ENCODE measurements around the gene GRB7. TPM values are rescaled to one million over a fixed set of nuclear protein-coding genes. Genes with fewer than 3 reads are reported as not detected.

GRB7 gene
- polyA plus RNA-seq, 2 of the 4 experiments (the other 2 are of a cell fraction): 5.9 to 10.1 TPM

- no peaks in the 10 kb centered on the region for H3K4me1 ChIP-seq
- H3K9me3 ChIP-seq: no peaks in the 10 kb centered on the region
- H3K4me2 ChIP-seq: no peak overlapping the region
- TF ChIP-seq TFCP2L1 (CRISPR knock-in tag; IDR thresholded peaks at IDR 0.05) (no peak), SMC3 (IDR thresholded peaks at IDR 0.05) (no peak), HEYL (CRISPR knock-in tag; IDR thresholded peaks at IDR 0.05) (no peak), HMGXB4 (CRISPR knock-in tag; IDR thresholded peaks at IDR 0.05; ENCODE audit: borderline replicate concordance) (no peak)
- no peak overlapping the region for H3K4me3 ChIP-seq
- DNase-seq (ENCODE audit: low read depth in 1 of 2, low spot score in 1 of 2) (no peak), ATAC-seq (no peak), FAIRE-seq (no peak)
- WGBS (ENCODE audit: missing lambda C conversion rate): 3% methylated on average over 1 of the region's 1 CpG
- no peak overlapping the region for H3K27ac ChIP-seq
- CTCF ChIA-PET: interaction anchor here (0.6 to 2.5 kb wide), 2 partner anchors 161 to 1185 kb away, joined by 3 to 7 read pairs; no protein-coding TSS in a partner anchor
- POLR2A ChIA-PET: no interaction called here
Observed at GRCh38 chr17:39782980-39783379, 45.2 kb downstream of the GRB7 start.

GRCh38 chr17:39787041-39787440, 49.3 kb downstream of the GRB7 start:
- ChIA-PET CTCF (interaction anchor here (1.3 to 2.2 kb wide), 2 partner anchors 20 to 193 kb away, joined by 3 to 7 read pairs; partner anchors contain the start of gene PSMD3), POLR2A (no interaction called here)
- ATAC-seq (no peak), FAIRE-seq (no peak), DNase-seq (ENCODE audit: low read depth in 1 of 2, low spot score in 1 of 2) (no peak)
- Histone ChIP-seq H3K9me3 (no peaks in the 10 kb centered on the region), H3K4me2 (no peak overlapping the region), H3K27ac (no peak overlapping the region), H3K4me1 (no peaks in the 10 kb centered on the region), H3K4me3 (no peak overlapping the region)
- TF ChIP-seq EHF (CRISPR knock-in tag; IDR thresholded peaks at IDR 0.05) (no peak), MYC (IDR thresholded peaks at IDR 0.05; ENCODE audit: borderline replicate concordance, low read length) (no peak), NFE2L2 (conservative IDR thresholded peaks at IDR 0.05; ENCODE audit: low read length) (no peak), ZNF302 (CRISPR knock-in tag; IDR thresholded peaks at IDR 0.05) (no peak), CHD2 (IDR thresholded peaks at IDR 0.05; ENCODE audit: low read length, partially characterized antibody) (no peak), PHF8 (IDR thresholded peaks at IDR 0.05; ENCODE audit: borderline replicate concordance, low read depth) (no peak), SMC3 (IDR thresholded peaks at IDR 0.05) (no peak), ESRRA (IDR thresholded peaks at IDR 0.05; ENCODE audit: borderline replicate concordance, low read length) (no peak), TP53 (CRISPR knock-in tag; IDR thresholded peaks at IDR 0.05) (no peak), CTCF (IDR thresholded peaks at IDR 0.05) (no peak), ELK1 (IDR thresholded peaks at IDR 0.05; ENCODE audit: low read depth, low read length) (no peak), RAD21 (conservative IDR thresholded peaks at IDR 0.05 in 1 of 2, IDR thresholded peaks at IDR 0.05 in 1 of 2) (no peak)

GRCh38 chr17:39787743-39788484, 50.2 kb downstream of the GRB7 start:
- no peak for TF ChIP-seq CTCF (IDR thresholded peaks at IDR 0.05)
- FAIRE-seq (no peak), DNase-seq (ENCODE audit: low read depth in 1 of 2, low spot score in 1 of 2) (no peak), ATAC-seq (no peak)
- H3K4me3 ChIP-seq: no peak overlapping the region
- no peaks in the 10 kb centered on the region for H3K9me3 ChIP-seq
- WGBS (ENCODE audit: missing lambda C conversion rate): 60% methylated on average over 8 of the region's 8 CpGs
- no peak overlapping the region for H3K4me2 ChIP-seq
- H3K27ac ChIP-seq: no peak overlapping the region
- CTCF ChIA-PET: interaction anchor here (1.7 kb wide), 1 partner anchor 19 kb away, joined by 5 read pairs; no protein-coding TSS in a partner anchor
- POLR2A ChIA-PET: no interaction called here
- H3K4me1 ChIP-seq: no peaks in the 10 kb centered on the region

All from A549 (cell line).